ENCODE data around the gene NEU4. TPM values are rescaled to one million over a fixed set of nuclear protein-coding genes. Genes with fewer than 3 reads are reported as not detected.

NEU4 gene
- total RNA-seq, 1 donor from 2014 or later: 1.0 TPM

Other genes with a start within 250 kb of the NEU4 start
- 62.0 and 63.9 TPM in 2 replicates for gene THAP4, start 172.0 kb upstream of the NEU4 start, total RNA-seq
- gene ATG4B, start 171.5 kb upstream of the NEU4 start, total RNA-seq: 109 and 115 TPM in 2 replicates
- 110 and 111 TPM in 2 replicates for gene DTYMK, start 122.4 kb upstream of the NEU4 start, total RNA-seq
- 51.3 and 55.3 TPM in 2 replicates for gene ING5, start 107.2 kb upstream of the NEU4 start, total RNA-seq
- 34.2 and 40.4 TPM in 2 replicates for gene D2HGDH, start 74.6 kb upstream of the NEU4 start, total RNA-seq
- gene GAL3ST2, start 32.4 kb upstream of the NEU4 start, total RNA-seq: 0.52 and 1.2 TPM in 2 replicates
- gene PDCD1, start 49.7 kb downstream of the NEU4 start, total RNA-seq: 79.6 and 83.3 TPM in 2 replicates
- 0.07 TPM in 1 of 2 replicates, not detected in the other for gene RTP5, start 60.5 kb downstream of the NEU4 start, total RNA-seq

Measured in activated CD4-positive, alpha-beta T cell treated with anti-CD3 and anti-CD28 coated beads, Interleukin-2, amount 10 ng/mL, durations not matched to agents 24 days and 14 days (primary cell).